ENCODE results near the gene ANKS1A.

ANKS1A gene

DNA sequence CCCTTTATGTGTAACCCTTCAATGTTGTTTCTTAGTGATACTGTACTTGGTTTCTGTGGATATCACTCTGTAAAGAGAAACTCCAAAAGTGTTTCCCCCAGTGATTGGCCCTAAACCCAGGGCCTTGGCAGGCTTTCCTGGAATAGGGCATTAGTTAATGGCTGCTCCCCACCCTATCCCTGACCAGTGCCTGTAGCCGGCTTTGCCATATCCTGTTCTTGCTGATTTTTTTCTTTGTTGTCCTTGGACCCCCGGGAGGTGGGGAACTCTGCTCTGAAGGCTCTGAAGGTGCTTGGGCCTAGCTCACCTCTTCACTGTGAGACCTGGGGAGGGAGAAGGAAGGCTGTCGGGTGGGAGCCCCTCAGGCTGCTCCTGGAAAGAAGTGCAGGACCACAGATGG lies 131.9 kb downstream of the ANKS1A start:
- peak; percentile 34 for DNase-seq (ENCODE audit: low read depth, low spot score)

DNA sequence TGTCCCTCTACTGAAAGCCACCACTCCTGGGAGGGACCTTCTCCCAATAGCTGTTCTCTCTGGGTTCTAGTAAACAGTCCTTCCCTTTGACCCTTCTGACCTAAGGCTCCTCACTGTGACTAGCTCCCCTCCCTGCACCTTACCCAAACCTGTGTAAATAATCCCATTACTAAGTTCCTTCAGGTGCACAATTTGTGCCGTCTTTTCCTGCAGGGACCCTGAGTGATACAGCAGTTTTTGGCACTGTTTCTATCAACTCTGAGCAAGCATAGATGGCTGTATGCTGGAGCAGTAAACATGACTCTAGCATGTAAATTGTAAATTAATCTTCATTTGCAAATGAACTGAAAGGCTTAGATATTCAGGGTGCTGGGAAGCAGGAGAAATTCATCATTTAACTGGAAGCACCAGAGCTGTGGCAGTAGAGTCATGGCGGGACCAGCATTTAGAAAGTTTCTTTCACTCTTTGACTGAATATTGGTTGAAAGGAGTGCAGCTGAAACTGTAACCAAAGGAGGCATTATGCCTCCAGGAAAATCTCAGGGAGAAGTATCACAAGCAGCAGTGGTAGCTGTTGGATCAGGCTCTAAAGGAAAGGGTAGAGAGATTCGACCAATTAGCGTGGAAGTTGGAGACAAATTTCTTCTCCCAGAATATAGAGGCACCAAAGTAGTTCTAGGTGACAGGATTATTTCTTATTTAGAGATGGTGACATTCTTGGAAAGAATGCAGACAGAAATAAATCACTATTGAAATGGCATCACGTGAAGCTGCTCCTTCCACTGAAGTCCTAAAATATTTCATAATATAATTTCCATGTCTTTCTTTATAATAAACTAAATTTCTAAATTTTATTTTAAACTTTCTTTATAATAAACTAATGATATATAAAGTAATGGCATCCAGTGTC lies 134.3 kb downstream of the ANKS1A start:
- no peak for DNase-seq (ENCODE audit: low read depth, low spot score)

DNA sequence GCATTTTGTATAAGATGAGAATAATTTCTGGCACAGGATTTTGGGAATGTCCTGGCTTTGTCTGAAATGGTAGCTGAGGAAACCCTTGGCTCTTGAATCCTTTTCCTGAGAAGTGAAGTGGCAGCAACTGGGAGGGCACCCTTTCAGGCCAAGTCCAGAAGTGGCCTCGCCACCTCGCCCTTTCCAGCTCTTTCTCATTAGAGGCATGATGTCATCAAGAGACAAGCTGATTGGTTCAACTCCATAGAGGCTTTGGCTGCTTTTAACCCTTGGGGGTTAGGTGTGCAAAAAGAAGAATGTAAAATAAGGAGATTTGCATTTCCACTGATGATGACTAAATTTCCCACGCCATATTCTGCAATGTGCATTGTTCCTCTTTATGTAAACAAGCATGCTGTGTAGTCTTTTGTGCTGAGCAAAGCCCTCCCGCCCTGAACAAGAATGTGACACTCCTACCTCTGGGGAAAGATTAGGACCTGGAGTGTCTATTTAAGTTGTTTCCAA lies 135.5 kb downstream of the ANKS1A start:
- DNase-seq (ENCODE audit: low read depth, low spot score): peak; percentile 83

GRCh38 chr6:35025232-35026188 lies 136.5 kb downstream of the ANKS1A start:
- peak; percentile 22 for DNase-seq (ENCODE audit: low read depth, low spot score)

DNA sequence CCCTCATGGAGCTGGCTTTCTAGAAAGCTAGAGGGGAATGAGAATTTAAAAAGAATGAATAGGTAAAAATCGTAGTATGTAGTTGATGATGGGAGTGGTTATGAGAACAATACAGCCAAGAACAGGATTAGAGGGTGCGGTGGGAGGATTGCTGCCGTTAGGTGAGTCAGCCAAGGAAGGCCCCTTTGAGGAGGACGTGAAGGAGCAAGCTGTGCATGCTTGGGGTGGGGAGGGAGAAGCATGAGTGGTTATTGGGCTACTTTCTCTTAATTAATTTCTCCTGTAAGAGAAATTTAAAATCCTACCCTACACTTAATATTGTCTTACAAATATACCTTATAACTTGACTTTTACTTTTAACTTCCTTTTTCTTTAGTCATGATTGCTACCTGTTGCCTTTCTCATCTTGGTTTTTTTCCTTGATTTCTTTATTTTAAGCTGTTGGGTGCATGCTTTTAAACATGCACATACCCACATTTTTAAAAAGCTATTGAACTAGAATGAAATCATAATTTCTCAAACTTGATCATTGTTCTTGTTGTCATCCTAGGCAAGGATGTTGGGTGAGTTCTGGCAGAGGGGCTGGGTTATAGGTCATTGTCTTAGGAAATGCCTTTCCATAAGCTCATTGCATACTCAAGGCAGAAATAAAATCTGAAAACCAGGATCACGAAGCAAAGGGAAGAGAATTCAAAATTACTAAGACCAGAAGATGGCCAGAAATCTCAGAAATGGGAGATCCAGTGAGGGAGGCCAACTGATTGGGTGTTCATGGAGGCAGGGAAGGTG lies 137.6 kb downstream of the ANKS1A start:
- peak; percentile 46 for DNase-seq (ENCODE audit: low read depth, low spot score)

- no peak for DNase-seq (ENCODE audit: low read depth, low spot score)
These were observed 138.8 kb downstream of the ANKS1A start for GRCh38 chr6:35027807-35028206.

GRCh38 chr6:35028781-35029769 lies 140.0 kb downstream of the ANKS1A start:
- no peak for DNase-seq (ENCODE audit: low read depth, low spot score)

DNA sequence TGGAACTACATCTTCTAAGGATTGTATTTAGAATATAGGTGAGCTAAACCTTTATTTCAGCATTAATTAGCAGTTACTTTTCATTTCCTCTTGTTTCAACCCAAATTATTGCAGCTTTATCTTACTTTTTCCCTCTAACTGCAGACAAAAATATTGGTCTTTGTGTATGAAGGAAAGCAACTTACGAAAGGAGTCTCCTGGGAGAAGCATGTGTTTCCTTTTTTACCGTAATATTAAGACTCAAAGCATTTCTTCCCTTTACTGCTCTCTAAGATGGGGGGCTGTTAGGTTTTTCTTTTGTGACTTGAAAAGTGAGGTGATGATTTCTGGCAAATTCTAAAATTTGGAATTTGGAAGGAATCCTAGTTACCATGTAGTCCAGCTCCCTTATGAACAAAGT lies 141.0 kb downstream of the ANKS1A start:
- DNase-seq (ENCODE audit: low read depth, low spot score): no peak

- no peak for DNase-seq (ENCODE audit: low read depth, low spot score)
These were observed 142.8 kb downstream of the ANKS1A start for GRCh38 chr6:35031611-35032529.

DNA sequence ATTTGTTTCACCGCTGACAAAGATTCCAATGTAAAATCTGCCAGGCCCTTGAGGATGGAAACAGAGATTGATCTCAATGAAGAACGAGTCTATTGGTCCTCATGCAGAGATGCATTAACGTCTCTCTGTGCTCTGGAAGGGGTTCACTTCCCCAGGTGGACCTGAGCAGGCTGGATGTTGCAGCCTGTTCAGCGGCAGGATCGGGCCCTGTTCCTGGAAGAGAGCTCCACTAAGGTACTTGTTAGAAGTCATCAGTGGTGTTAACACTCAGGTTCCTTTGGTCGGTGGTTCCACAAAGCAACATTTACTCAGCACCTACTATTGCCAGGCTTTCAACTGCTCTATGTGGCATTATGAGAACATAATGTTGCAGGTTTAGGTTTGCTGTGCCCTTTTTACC lies 144.6 kb downstream of the ANKS1A start:
- DNase-seq (ENCODE audit: low read depth, low spot score): no peak

GRCh38 chr6:35034411-35035191 lies 145.5 kb downstream of the ANKS1A start:
- DNase-seq (ENCODE audit: low read depth, low spot score): no peak

DNA sequence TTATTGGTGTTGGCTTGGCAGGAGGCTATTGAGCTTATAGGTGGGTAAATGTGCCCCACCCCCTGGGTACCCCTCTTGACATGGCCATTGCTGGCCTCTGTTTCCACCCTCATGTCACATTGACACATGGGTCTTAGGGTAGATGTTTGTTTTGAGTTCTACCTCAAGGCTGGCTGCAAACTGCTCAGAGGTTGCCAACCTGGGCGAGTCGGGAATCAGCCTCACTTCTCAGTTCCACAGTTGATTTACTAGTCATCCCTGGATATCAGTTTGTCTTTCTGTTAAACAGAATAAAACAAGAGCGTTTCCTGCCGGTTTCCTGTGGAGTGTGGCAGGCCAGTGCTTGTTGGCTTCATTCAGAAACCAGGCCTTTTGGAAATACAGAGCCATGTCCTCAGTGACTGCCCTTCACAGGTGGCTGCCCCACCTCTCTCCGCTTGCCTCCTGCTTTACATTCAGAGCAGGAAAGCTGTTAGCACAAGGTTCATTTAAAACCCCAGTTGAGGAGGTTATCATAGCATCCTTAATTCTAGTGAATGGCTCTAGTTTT lies 146.5 kb downstream of the ANKS1A start:
- no peak for DNase-seq (ENCODE audit: low read depth, low spot score)

DNA sequence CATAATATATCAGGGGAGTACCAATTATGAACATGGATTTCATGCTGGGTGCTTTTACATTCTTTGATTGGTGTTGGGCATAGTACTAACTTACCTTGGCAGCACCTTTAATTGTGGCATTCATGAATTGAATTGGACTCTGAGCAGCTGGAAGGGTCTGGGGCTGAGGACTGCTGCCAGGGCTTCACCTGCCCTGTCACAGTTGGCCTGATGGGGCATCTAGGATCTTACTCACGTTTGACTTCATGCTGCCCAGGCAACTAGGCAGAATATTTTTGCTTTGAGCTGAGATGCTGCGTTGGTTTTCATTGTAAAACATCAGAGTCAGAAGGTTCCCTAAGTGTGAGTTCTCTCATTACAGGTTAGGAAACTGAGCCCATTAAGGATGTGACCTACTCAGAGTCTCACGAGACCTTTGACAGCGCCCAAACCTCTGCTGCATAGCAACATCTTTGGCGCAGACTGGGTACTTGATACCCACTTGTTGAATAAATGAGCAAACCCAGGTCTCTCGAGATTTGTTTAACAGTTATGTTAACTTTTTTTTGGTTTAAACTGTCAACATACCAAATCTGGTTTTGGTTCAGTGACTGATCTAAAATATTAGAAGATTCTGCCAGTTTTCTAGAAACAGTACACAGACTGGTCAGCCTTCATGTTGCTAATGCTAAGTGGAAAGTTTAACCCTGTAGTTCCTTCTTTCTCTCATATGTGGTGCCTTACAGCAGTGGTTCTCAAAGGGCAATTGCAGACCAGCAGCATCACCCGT lies 147.2 kb downstream of the ANKS1A start:
- DNase-seq (ENCODE audit: low read depth, low spot score): no peak

DNA sequence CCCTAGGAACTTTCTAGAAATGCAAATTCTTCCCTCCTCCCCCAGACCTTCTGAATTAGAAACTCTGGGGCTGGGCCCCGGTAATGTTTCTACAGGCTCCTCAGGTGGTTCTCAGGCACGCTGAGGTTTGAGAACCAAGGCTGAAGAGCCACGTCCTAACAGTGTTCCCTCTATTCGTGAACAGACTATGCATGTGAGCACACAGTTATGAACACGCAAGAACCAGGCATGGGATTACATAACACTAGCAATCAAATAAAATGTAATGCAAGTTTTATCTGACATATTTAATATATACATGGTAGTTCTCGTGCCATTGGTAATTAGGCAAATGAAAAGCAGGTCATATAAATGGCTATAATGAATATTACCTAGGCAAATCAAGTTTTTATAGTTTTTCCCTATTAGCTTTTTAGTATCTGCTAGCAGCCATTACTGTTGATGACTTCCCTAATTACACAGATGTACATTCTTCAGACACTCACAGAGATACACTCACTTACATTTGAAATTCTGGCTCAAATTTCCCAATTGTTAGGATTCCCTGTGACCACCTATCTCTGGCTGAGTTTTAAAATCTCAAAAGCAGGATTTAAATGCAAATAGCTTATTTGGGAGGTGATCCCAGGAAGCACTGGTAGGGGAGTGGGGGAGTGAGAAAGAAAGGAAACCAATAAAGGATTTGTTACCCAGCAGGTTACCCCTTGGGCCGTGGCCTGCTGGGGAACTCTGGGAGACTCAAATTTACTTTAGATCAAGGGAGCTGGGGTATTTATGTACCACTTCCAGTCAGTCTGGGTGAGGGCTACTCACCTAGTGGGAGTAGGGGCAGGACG lies 148.0 kb downstream of the ANKS1A start:
- DNase-seq (ENCODE audit: low read depth, low spot score): no peak

- no peak for DNase-seq (ENCODE audit: low read depth, low spot score)
These were observed 148.6 kb downstream of the ANKS1A start for GRCh38 chr6:35037664-35038038.

- peak; percentile 58 for DNase-seq (ENCODE audit: low read depth, low spot score)
These were observed 149.0 kb downstream of the ANKS1A start for GRCh38 chr6:35038076-35038475.

Data from astrocyte of the hippocampus (primary cell).